SU-DHL-6 (cell line): ENCODE data around the gene SNRPN.

Experiments
- H2AFZ ChIP-seq: fragments of 200-600 bp; sonication (generic); 2 replicates; pipeline ENCODE4 v1.6.1; 2014; ENCODE audit warnings: low read depth, mild to moderate bottlenecking, moderate library complexity, mixed read lengths, antibody characterized with exemption, low read length; ENCODE audit not compliant: severe bottlenecking
- H3F3A ChIP-seq: fragments of 200-600 bp; shearing (Covaris generic); 2 replicates; pipeline ENCODE4 v1.6.0; 2016; ENCODE audit warnings: antibody characterized with exemption, mild to moderate bottlenecking; ENCODE audit not compliant: insufficient read depth
- H3K27ac ChIP-seq: fragments of 200-600 bp; sonication (generic); 2 replicates; pipeline ENCODE4 v1.5.1; 2016; ENCODE audit warnings: low read depth, mild to moderate bottlenecking, low read length, moderate library complexity, mixed read lengths
- H3K27me3 ChIP-seq: fragments of 200-600 bp; sonication (generic), shearing (Covaris generic); 2 replicates; pipeline ENCODE4 v1.6.0; 2014; ENCODE audit warnings: mild to moderate bottlenecking, low read length
- H3K36me3 ChIP-seq: fragments of 200-600 bp; sonication (generic); 2 replicates; pipeline ENCODE4 v1.6.1; 2014; ENCODE audit warnings: mild to moderate bottlenecking, low read length, mixed read lengths
- H3K4me2 ChIP-seq: fragments of 300-600, 200-600 bp; shearing (Covaris generic), sonication (generic); 2 replicates; pipeline ENCODE4 v1.6.0; 2014; ENCODE audit warnings: low read length, low read depth, mild to moderate bottlenecking; ENCODE audit not compliant: poor library complexity, severe bottlenecking
- H3K4me3 ChIP-seq: fragments of 200-600 bp; sonication (generic); 2 replicates; pipeline ENCODE4 v1.5.1; 2014; ENCODE audit warnings: antibody characterized with exemption, low read length, mild to moderate bottlenecking, mixed read lengths; ENCODE audit not compliant: insufficient read depth, poor library complexity, severe bottlenecking
- H3K79me2 ChIP-seq: fragments of 200-600 bp; sonication (generic); 2 replicates; pipeline ENCODE4 v1.6.1; 2014; ENCODE audit warnings: mild to moderate bottlenecking, low read length, moderate library complexity; ENCODE audit not compliant: insufficient read depth
- H3K9ac ChIP-seq: fragments of 200-600 bp; sonication (generic); 2 replicates; pipeline ENCODE4 v1.7.0; 2014; ENCODE audit warnings: mild to moderate bottlenecking, low read length
- H3K9me2 ChIP-seq: fragments of 200-600 bp; sonication (generic); replicated peaks from 2 replicates; pipeline ENCODE4 v1.6.1; 2014; ENCODE audit warnings: low read length; ENCODE audit not compliant: insufficient read depth
- H3K9me3 ChIP-seq: fragments of 200-600 bp; sonication (generic); 2 replicates; pipeline ENCODE4 v1.6.1; 2014; ENCODE audit warnings: low read length, mixed read lengths; ENCODE audit not compliant: insufficient read depth
- H4K20me1 ChIP-seq: fragments of 200-600 bp; sonication (generic); 2 replicates; pipeline ENCODE4 v1.6.1; 2014; ENCODE audit warnings: low read depth, mild to moderate bottlenecking, antibody characterized with exemption, low read length, moderate library complexity, mixed read lengths
- EZH2phosphoT487 ChIP-seq: fragments of 200-600 bp; sonication (generic), shearing (Covaris generic); conservative IDR thresholded peaks from 2 replicates; pipeline ENCODE4 v1.6.1; 2018; ENCODE audit warnings: mild to moderate bottlenecking, antibody characterized with exemption, low read length, moderate library complexity, mixed read lengths
- TF ChIP-seq, protein P1 (sequence below): fragments of 200-600 bp; sonication (generic); IDR thresholded peaks from one replicate; pipeline ENCODE4 v1.5.1; 2017; ENCODE audit warnings: antibody characterized with exemption, mild to moderate bottlenecking, low read length, moderate library complexity; ENCODE audit not compliant: insufficient read depth, poor library complexity, severe bottlenecking

The SNRPN gene

GRCh38 chr15:24976932-24977331 lies 22.1 kb downstream of the SNRPN start:
- H3K36me3 ChIP-seq = peaks cover 9% of the 10 kb centered on the region; the same call in 1 of the 2 replicates
- H3K27ac ChIP-seq = no peak overlapping the region
- H4K20me1 ChIP-seq = no peaks in the 10 kb centered on the region
- no peaks in the 10 kb centered on the region for H3K9me2 ChIP-seq
- H2AFZ ChIP-seq = no peak overlapping the region
- H3F3A ChIP-seq = no peaks in the 10 kb centered on the region
- H3K4me2 ChIP-seq = no peak overlapping the region
- H3K9me3 ChIP-seq = no peaks in the 10 kb centered on the region
- no peaks in the 10 kb centered on the region for H3K27me3 ChIP-seq
- H3K4me3 ChIP-seq = no peak overlapping the region
- TF ChIP-seq, protein P1, sequence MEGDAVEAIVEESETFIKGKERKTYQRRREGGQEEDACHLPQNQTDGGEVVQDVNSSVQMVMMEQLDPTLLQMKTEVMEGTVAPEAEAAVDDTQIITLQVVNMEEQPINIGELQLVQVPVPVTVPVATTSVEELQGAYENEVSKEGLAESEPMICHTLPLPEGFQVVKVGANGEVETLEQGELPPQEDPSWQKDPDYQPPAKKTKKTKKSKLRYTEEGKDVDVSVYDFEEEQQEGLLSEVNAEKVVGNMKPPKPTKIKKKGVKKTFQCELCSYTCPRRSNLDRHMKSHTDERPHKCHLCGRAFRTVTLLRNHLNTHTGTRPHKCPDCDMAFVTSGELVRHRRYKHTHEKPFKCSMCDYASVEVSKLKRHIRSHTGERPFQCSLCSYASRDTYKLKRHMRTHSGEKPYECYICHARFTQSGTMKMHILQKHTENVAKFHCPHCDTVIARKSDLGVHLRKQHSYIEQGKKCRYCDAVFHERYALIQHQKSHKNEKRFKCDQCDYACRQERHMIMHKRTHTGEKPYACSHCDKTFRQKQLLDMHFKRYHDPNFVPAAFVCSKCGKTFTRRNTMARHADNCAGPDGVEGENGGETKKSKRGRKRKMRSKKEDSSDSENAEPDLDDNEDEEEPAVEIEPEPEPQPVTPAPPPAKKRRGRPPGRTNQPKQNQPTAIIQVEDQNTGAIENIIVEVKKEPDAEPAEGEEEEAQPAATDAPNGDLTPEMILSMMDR = no peak
- H3K9ac ChIP-seq = no peak overlapping the region
- H3K79me2 ChIP-seq = no peaks in the 10 kb centered on the region

GRCh38 chr15:24977686-24978085 lies 22.9 kb downstream of the SNRPN start:
- H3K27ac ChIP-seq = no peak overlapping the region
- H3K4me3 ChIP-seq = no peak overlapping the region
- no peaks in the 10 kb centered on the region for H3F3A ChIP-seq
- no peak for TF ChIP-seq EZH2phosphoT487
- H3K9ac ChIP-seq = no peak overlapping the region
- H3K9me2 ChIP-seq = no peaks in the 10 kb centered on the region
- no peaks in the 10 kb centered on the region for H4K20me1 ChIP-seq
- H3K79me2 ChIP-seq = no peaks in the 10 kb centered on the region
- no peak overlapping the region for H2AFZ ChIP-seq
- peaks cover 15% of the 10 kb centered on the region for H3K36me3 ChIP-seq
- no peaks in the 10 kb centered on the region for H3K27me3 ChIP-seq
- no peak overlapping the region for H3K4me2 ChIP-seq
- no peaks in the 10 kb centered on the region for H3K9me3 ChIP-seq

- TF ChIP-seq EZH2phosphoT487 = no peak
- TF ChIP-seq, protein P1 = no peak
- Histone ChIP-seq H3F3A (no peaks in the 10 kb centered on the region), H3K79me2 (no peaks in the 10 kb centered on the region), H3K27ac (no peak overlapping the region), H3K9me2 (no peaks in the 10 kb centered on the region), H3K9me3 (no peaks in the 10 kb centered on the region), H3K36me3 (peaks cover 25% of the 10 kb centered on the region), H3K4me3 (no peak overlapping the region), H3K9ac (no peak overlapping the region), H3K4me2 (no peak overlapping the region), H4K20me1 (no peaks in the 10 kb centered on the region), H3K27me3 (no peaks in the 10 kb centered on the region), H2AFZ (no peak overlapping the region)
Measured at GRCh38 chr15:24985224-24985623, 30.4 kb downstream of the SNRPN start.

GRCh38 chr15:24986653-24987052 lies 31.9 kb downstream of the SNRPN start:
- Histone ChIP-seq H3K36me3 (peaks cover 23% of the 10 kb centered on the region), H3F3A (no peaks in the 10 kb centered on the region), H3K9me2 (no peaks in the 10 kb centered on the region), H3K9me3 (no peaks in the 10 kb centered on the region), H3K79me2 (0 out of 2 replicates have a peak, but pooled peaks cover 1% of the 10 kb centered on the region), H3K9ac (no peak overlapping the region), H3K27ac (no peak overlapping the region), H3K4me2 (no peak overlapping the region), H2AFZ (no peak overlapping the region), H3K27me3 (no peaks in the 10 kb centered on the region), H3K4me3 (no peak overlapping the region), H4K20me1 (no peaks in the 10 kb centered on the region)
- TF ChIP-seq, protein P1 = no peak
- no peak for TF ChIP-seq EZH2phosphoT487
